Stimulated activated CD4-positive, alpha-beta T cell treated with anti-CD3 and anti-CD28 coated beads, TNF-alpha, amount 100 ng/mL, for 1 hour (primary cell): ENCODE measurements around the gene PHTF2.
"Not testable (repeated sequence)": the region's sequence is repeated elsewhere in the genome, so short reads cannot be mapped to it uniquely, and the experiment has no call there.

Experiments used
- DNase-seq, 3 donors: peaks; one replicate each; pipeline ENCODE4 v3.0.0-alpha.2; 2020; ENCODE audit warnings: low read depth in 3 of 3, low spot score in 1 of 3

PHTF2 gene

GRCh38 chr7:77798394-77799077, at the start of gene PHTF2, which contains the start of gene TMEM60:
Gene PHTF2 (plus strand): TSS chr7:77798773.
Gene TMEM60 (minus strand): TSS chr7:77798434. CDS start chr7:77794373, 4,061 bp downstream.
- DNase-seq = peak; percentile 68 to 84 (median 77)

DNA sequence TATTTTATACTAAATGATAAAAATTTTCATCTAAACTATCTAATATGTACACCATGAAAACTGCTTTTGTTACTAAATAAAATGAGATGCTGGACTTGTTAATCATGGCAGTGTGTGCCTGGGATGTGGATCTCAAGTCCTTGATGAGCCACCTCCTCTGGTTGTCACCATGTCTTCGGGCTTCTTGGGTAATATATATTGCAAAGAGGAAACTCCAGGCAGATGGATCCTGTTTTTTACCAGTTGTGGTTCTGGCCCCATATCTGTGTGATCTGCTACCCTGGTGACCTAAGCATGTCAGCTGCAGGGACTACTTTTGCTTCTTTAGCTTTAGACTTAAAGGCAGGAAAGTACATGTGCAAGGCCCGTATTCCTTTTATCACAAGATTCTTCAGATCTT, 46.6 kb upstream of the PHTF2 start:
- DNase-seq = no peak

GRCh38 chr7:77753173-77753572, 45.4 kb upstream of the PHTF2 start:
- no peak for DNase-seq

DNA sequence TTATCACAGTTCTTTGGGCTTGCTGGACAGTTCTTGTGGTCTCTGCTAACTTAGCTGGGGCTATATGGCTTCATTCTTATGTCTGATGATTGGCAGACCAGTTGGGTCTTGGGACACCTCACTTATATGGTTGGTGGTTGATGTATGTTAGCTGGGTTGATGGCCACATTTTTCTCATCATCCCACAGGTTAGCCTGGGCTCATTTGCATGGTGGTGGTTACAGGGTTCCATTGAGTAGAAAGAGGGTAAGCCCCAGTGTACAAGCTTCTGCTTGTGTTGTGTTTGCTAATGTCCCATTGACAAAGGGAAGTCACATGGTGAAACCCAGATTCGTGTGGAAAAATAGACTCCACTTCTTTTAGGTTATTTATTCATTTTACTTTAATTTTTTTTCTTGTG, 41.0 kb upstream of the PHTF2 start:
- no peak for DNase-seq

GRCh38 chr7:77759294-77759889, 39.2 kb upstream of the PHTF2 start:
- DNase-seq = peak in 2 of 3 donors; percentile 42 to 46

GRCh38 chr7:77760809-77761453, 37.6 kb upstream of the PHTF2 start:
- no peak for DNase-seq

DNA sequence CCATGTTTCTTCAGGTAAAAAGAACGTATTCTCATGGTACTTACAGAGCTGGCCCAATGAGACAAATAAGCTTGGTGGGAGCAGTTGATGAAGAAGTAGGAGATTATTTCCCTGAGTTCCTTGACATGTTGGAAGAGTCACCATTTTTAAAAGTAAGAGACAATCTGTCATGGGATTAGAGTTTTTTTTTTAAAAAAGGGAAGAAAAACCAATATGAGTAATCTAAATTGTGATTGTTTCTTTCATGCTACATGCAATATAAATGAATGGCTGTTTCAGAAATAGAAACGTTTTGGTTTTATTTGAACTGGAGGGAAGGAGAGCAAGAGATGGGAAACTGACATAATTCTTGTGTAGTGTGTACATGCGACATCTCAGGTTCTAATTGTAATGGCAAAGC, 33.1 kb upstream of the PHTF2 start:
- DNase-seq = no peak

DNA sequence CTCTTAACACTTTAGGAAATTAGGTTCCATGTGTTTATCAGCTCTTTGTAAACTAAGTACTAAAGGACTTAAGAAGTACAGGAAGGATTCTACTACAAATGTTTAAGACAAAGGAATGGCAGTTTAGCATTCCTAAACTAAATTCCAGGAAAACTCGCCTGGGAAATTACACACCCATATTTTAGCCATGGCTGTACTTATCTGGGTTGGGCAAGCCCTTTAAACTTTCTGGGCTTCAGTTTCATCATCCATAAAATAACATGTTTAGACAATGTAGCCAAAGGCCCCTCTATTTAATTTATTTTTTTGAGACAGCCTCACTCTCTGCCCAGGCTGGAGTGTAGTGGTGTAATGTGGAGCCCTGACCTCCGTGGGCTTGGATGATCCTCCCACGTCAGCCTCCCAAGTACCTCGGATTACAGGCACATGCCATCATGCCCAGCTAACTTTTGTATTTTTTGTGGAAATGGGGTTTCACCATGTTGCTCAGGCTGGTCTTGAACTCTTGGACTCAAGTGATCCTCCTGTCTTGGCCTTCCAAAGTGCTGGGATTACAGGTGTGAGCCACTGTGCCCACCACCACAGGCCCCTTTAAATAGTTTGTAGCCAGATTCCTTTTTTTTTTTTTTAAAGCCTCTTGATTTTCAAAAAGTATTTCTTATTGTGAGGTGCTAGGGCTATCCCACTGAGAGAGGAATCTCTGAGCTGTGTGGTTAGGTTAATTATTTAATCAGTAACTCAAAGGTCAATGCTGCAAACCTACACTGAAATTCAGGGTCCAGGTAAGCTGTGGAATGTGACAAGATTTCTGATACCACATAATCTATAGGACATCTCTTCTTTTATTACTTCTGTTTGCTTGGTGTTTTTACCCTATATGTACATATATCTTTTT, 32.4 kb upstream of the PHTF2 start:
- no peak for DNase-seq

GRCh38 chr7:77766801-77767605, 31.6 kb upstream of the PHTF2 start:
- DNase-seq = no peak

GRCh38 chr7:77770316-77770715, 28.3 kb upstream of the PHTF2 start:
- DNase-seq = no peak

- DNase-seq = no peak
Measured at GRCh38 chr7:77771901-77772300, 26.7 kb upstream of the PHTF2 start.

DNA sequence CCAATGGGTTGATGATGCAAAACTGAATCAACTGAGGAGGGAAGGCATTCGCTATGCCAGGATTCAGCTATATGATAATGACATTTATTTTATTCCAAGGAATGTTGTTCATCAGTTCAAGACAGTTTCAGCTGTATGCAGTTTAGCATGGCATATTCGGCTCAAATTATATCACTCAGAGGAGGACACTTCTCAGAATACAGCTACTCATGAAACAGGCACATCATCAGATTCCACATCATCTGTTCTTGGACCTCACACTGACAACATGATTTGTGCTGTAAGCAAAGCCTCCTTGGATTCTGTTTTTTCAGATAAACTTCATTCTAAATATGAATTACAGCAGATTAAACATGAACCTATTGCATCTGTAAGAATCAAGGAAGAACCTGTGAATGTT, 20.0 kb upstream of the PHTF2 start:
- DNase-seq = no peak

GRCh38 chr7:77782383-77782782, 16.2 kb upstream of the PHTF2 start:
- DNase-seq = no peak

DNA sequence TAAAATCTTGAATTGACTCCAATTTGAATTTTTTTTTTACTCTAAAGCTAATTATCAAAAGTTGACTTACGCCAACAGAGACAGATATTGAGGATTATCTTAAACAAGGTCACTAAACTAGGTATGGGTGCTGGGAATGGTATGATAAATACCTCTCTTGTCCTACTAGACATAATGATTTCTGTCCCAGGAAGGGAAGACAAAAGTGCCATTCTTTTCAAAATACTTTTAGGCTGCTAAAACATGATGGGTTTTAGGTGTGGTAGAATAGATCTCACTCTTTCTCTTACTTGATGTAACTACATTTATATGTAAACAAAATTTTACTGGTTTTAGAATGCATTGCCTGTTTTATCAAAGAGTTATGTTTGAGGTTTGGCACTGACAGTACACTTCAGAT, 15.5 kb upstream of the PHTF2 start:
- DNase-seq = no peak

DNA sequence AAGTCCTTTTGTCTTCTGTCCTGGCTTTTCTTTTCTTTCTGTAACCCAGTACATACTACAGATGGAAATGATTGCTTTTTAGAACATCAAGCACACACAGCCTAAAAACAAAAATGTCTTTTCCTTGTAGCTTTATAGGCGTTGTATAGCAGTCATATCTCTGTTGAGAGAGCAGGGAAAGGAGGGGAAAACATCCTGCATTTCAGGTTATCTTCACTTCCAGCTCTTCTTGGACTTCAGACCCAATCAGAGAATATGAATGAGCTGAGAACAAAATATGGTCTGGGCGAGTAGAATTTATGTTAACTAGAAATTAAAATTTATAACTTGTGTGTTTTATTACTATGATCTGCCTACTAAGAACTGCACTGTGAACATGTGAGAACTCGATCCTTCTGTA, 15.0 kb upstream of the PHTF2 start:
- no peak for DNase-seq

GRCh38 chr7:77784426-77784825, 14.1 kb upstream of the PHTF2 start:
- DNase-seq = not testable (repeated sequence)

- DNase-seq = no peak
Measured at GRCh38 chr7:77786018-77786417, 12.6 kb upstream of the PHTF2 start.

DNA sequence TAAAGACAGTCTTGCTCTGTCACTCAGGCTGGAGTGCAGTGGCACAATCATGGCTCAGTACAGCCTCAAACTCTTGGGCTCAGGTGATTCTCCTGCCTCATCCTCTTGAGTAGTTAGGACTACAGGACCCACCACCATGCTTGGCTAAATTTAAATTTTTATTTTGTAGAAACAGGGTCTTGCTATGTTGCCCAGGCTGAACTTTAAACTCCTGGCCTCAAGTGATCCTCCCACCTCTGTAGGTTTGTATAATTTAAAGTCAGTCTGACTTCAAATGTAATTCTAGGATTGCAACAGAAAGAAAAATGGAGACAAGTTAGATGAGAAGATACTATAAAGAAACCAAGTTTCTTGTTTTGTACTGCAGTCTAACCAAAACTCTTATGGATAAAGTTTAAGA, 11.8 kb upstream of the PHTF2 start:
- DNase-seq = no peak

DNA sequence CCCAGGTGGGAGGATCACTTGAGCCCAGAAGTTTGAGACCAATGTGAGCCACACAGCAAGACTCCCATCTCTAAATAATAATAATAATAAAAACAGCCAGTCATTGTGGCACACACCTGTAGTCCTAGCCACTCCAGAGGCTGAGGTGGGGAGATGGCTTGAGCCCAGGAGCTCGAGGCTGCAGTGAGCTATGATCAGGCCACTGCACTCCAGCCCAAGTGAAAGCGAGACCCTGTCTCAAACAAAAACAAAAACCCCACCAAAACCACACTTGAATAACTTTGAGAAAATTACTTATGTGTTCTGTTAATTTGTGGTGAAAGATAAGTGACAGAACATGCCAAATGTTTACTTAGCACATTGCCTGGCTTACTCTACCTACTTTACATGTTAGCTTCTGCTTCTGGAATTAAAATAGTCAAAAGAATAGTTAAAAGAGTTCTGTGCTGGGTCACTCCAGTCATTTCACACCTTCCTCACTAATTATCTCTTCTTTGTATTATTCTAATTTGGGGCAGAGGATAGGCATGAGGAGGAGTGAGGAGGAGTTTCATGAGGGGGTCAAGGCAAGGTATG, 10.2 kb upstream of the PHTF2 start:
- DNase-seq = no peak

DNA sequence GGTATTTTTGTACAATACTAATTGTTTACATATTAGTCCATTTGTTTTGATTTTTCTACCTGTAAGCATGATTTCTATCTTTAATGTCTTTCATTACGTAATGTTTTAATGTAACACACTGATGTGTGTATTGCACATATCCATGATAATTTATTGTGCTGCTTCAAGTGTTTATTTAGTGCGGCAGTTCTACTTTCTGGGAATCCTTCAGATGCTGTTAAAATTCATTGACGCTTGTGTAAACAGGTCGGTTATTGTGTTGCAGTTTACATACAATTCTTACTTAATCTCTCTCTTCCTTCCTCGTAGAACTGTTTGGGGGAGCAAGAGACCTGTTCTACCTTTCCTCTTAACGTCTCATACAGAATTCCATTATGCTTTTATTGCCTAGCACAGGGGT, 7.2 kb upstream of the PHTF2 start:
- no peak for DNase-seq
